Psoas muscle (tissue), 8 donors: ENCODE results near the gene SNX8. TPM values are rescaled to one million over a fixed set of nuclear protein-coding genes. Genes with fewer than 3 reads are reported as not detected.

Experiments
- ATAC-seq, 4 donors: fragments of 200-7000 bp; cut with Tn5 transposase; one replicate each; pipeline ENCODE4 v1.9.1; 2020; ENCODE audit warnings: moderate library complexity in 3 of 4, mild to moderate bottlenecking in 2 of 4
- DNase-seq, 2 donors: peaks; one replicate each; pipeline ENCODE4 v3.0.0-alpha.2; 2020
- H3K27ac ChIP-seq: fragments of 200-600 bp; one replicate; pipeline ENCODE4 v1.8.0; 2022
- H3K27me3 ChIP-seq, 3 donors: fragments of 200-600 bp in 1 of 3; one replicate each; pipeline versions ENCODE4 v1.6.1 to v1.8.0; 2013 to 2022; ENCODE audit warnings: low read length in 2 of 3, mild to moderate bottlenecking in 2 of 3, moderate library complexity in 1 of 3; ENCODE audit not compliant: insufficient read depth in 3 of 3
- H3K36me3 ChIP-seq, 2 donors: fragments of 200-600 bp in 1 of 2; one replicate each; pipeline versions ENCODE4 v1.6.1 to v1.8.0; 2013 to 2022; ENCODE audit warnings: low read depth in 1 of 2, mild to moderate bottlenecking in 1 of 2, moderate library complexity in 1 of 2; ENCODE audit not compliant: insufficient read depth in 1 of 2
- H3K4me1 ChIP-seq: fragments of 200-600 bp; one replicate; pipeline ENCODE4 v1.8.0; 2022
- H3K4me3 ChIP-seq: fragments of 200-600 bp; one replicate; pipeline ENCODE4 v1.8.0; 2022; ENCODE audit warnings: mild to moderate bottlenecking
- H3K9me3 ChIP-seq: fragments of 200-600 bp; one replicate; pipeline ENCODE4 v1.8.0; 2022
- CTCF ChIP-seq: fragments of 200-600 bp; IDR thresholded peaks from one replicate; pipeline ENCODE4 v1.8.0; 2022; ENCODE audit warnings: antibody characterized with exemption
- WGBS, 3 donors: extraction: QIAGEN DNeasy Blood & Tissue Kit; methylation state at CpG; one replicate each; pipeline versions ENCODE4 v1.1.6 to v1.1.7; 2013; 5-methylcytosine and 5-hydroxymethylcytosine counted together
- intact Hi-C, 2 donors: fragments of 100-400 bp; cut with DNase I; formaldehyde crosslinking; loops; one replicate each; pipeline versions ENCODE4 v1.11.0 to v1.14.2; 2022
- polyA plus RNA-seq, 3 donors: library from polyadenylated mRNA; stranded (reverse); fragments of 200-250 nt; gene quantifications; one replicate each; pipeline ENCODE4 v1.2.3, GENCODE V29; 2013
- total RNA-seq, 4 donors: library from RNA; stranded (reverse); fragmentation: NEBNext Ultra II Directional in 2 of 4; extraction: Animal tissue kit (Norgen Biotek cat#: 25700) in 2 of 4; gene quantifications; one replicate each; pipeline versions ENCODE4 v1.2.1 to v1.2.4, GENCODE V29; 2021 to 2023
- donor health status: healthy with polysubstance abuse.
- donor health status: DM: no; HTN: no; CAD: no; lungs with moderate emphysema.
- donor health status: Bipolar disorder and iron deficiency.
- donor health status: healthy.
- donor health status: DM: yes; HTN: yes; CAD: no.
- donor health status: DM: no; HTN: no; CAD: no.
- donor health status: DM: no; HTN: no; CAD: no.
- donor health status: DM: yes; HTN: yes; CAD: no.

SNX8 gene
- total and polyA plus RNA-seq, 7 donors, result 8.4 to 25.1 (median 14.3) TPM

GRCh38 chr7:2253525-2254244 lies 60.6 kb downstream of the SNX8 start:
- DNase-seq, result no peak
- no peak overlapping the region for H3K27ac ChIP-seq

DNA sequence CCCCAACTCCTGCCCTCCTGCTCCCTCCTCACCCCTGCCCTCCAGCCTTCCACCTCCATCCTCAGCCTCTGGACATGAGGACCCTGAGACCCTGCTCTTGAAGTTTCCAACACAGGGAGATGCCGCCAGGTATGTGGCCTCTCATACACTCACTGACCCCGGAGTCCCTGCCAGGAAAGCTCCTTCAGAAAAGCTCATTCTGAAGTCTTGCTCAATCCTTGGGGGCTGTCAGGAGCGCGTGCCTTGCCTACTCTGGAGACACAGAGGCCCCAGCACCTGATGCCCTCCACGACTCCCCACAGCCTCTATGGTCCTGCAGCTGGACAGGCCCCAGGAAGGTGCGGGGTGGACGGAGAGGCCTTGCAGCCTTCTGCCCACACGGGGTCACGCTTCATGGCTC lies 61.2 kb downstream of the SNX8 start:
- no peak overlapping the region for H3K27ac ChIP-seq
- ATAC-seq, result no peak
- H3K36me3 ChIP-seq, result peaks cover 2 to 23% of the 10 kb centered on the region in 2 donors
- H3K9me3 ChIP-seq, result no peaks in the 10 kb centered on the region
- no peak for TF ChIP-seq CTCF
- intact Hi-C loops, result no loop called here
- no peak overlapping the region for H3K4me3 ChIP-seq
- no peaks in the 10 kb centered on the region for H3K27me3 ChIP-seq
- 94 to 96% (median 96%) methylated on average over 9 of the region's 9 CpGs for WGBS, 3 donors
- no peak for DNase-seq
- H3K4me1 ChIP-seq, result no peaks in the 10 kb centered on the region

More at GRCh38 chr7:2253525-2254244, 60.6 kb downstream of the SNX8 start:
- intact Hi-C loops, result no loop called here
- Histone ChIP-seq H3K4me1 (no peaks in the 10 kb centered on the region), H3K27me3 (no peaks in the 10 kb centered on the region), H3K9me3 (no peaks in the 10 kb centered on the region), H3K36me3 (peaks cover 2 to 23% of the 10 kb centered on the region in 2 donors), H3K4me3 (no peak overlapping the region)
- WGBS, 3 donors, result 92 to 97% (median 95%) methylated on average over 23 to 32 of the region's 32 CpGs
- no peak for TF ChIP-seq CTCF
- no peak for ATAC-seq

GRCh38 chr7:2251841-2252771 lies 62.1 kb downstream of the SNX8 start:
- no peak overlapping the region for H3K27ac ChIP-seq
- H3K4me1 ChIP-seq, result no peaks in the 10 kb centered on the region
- 49 to 58% (median 57%) methylated on average over 23 to 24 of the region's 24 CpGs for WGBS, 3 donors
- no peaks in the 10 kb centered on the region for H3K9me3 ChIP-seq
- intact Hi-C loops, result no loop called here
- DNase-seq (no peak), ATAC-seq (peak in 1 of 4 donors; percentile 20)
- peaks cover 0 to 20% of the 10 kb centered on the region in 2 donors for H3K36me3 ChIP-seq
- H3K27me3 ChIP-seq, result no peaks in the 10 kb centered on the region
- no peak for TF ChIP-seq CTCF
- H3K4me3 ChIP-seq, result no peak overlapping the region

DNA sequence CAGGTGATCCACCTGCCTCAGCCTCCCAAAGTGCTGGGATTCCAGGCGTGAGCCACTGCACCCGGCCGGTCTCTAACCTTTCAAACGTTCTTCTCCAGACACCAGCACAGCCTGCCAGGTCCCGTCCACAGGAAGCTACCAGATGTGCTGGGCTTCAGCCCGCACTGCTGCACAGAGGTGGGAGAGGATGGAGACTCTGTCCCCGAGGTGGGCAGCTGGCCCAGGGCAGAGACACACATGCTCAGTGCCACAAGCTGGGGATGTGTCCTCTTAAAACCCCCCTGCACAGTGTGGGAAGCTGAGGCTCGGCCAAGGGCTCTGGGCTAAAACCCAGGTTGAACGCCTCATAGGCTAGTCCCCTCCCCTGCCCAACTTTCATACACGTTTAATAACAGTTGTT lies 62.9 kb downstream of the SNX8 start:
- H3K36me3 ChIP-seq, result peaks cover 0 to 13% of the 10 kb centered on the region in 2 donors
- WGBS, 3 donors, result 56 to 62% (median 57%) methylated on average over 10 of the region's 10 CpGs
- H3K4me3 ChIP-seq, result no peak overlapping the region
- no peaks in the 10 kb centered on the region for H3K4me1 ChIP-seq
- DNase-seq, result no peak
- H3K27me3 ChIP-seq, result no peaks in the 10 kb centered on the region
- H3K27ac ChIP-seq, result no peak overlapping the region
- H3K9me3 ChIP-seq, result no peaks in the 10 kb centered on the region
- intact Hi-C loops, result no loop called here
- ATAC-seq, result no peak
- TF ChIP-seq CTCF, result no peak
